ENCODE results near the gene COL11A2. TPM values are rescaled to one million over a fixed set of nuclear protein-coding genes. Genes with fewer than 3 reads are reported as not detected.

Gene COL11A2
- total and polyA plus RNA-seq, 12 donors, result 0.52 to 8.7 (median 0.94) TPM

DNA sequence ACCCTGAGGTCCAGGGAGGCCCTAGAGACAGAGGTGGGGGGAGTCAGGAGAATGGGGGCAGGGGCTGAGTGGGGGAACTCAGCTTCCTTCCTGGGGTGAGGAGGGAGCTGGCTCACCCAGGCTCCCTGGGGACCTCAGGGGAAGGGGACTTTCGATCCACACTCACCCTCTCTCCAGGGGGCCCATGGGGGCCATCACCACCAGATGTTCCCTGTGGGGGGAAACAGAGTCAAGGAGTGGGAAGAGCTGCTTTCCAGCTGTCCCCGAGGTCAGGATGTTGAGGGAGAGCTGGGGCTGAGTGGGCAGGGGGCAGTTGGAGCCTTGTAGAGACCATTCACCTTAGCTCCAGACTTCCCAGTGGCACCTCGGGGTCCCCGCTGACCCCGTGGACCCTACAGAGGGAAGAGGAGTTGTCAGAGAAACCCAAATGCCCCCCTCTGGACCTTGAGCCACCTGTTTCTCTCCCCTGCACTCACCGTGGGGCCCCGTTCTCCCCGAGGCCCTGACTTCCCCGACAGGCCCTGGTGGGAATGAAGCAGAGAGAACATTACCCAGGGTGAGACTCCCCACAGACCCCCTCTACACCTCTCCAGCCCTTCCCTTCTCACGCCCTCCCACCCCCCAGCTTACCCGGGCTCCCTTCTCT is 18.6 kb downstream of the COL11A2 start:
- ATAC-seq (no peak), DNase-seq (no peak)
- intact Hi-C loops (cut with DNase I), result no loop called here
- Histone ChIP-seq H3K36me3 (no peaks in the 10 kb centered on the region), H3K27me3 (no peaks in the 10 kb centered on the region), H3K4me1 (no peaks in the 10 kb centered on the region), H3K27ac (no peak overlapping the region), H3K9me3 (no peaks in the 10 kb centered on the region), H3K4me3 (no peak overlapping the region)
- TF ChIP-seq, protein P1, sequence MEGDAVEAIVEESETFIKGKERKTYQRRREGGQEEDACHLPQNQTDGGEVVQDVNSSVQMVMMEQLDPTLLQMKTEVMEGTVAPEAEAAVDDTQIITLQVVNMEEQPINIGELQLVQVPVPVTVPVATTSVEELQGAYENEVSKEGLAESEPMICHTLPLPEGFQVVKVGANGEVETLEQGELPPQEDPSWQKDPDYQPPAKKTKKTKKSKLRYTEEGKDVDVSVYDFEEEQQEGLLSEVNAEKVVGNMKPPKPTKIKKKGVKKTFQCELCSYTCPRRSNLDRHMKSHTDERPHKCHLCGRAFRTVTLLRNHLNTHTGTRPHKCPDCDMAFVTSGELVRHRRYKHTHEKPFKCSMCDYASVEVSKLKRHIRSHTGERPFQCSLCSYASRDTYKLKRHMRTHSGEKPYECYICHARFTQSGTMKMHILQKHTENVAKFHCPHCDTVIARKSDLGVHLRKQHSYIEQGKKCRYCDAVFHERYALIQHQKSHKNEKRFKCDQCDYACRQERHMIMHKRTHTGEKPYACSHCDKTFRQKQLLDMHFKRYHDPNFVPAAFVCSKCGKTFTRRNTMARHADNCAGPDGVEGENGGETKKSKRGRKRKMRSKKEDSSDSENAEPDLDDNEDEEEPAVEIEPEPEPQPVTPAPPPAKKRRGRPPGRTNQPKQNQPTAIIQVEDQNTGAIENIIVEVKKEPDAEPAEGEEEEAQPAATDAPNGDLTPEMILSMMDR (IDR thresholded peaks at IDR 0.05), result no peak
- 73 to 76% methylated on average over 11 of the region's 11 CpGs for WGBS, 2 donors

DNA sequence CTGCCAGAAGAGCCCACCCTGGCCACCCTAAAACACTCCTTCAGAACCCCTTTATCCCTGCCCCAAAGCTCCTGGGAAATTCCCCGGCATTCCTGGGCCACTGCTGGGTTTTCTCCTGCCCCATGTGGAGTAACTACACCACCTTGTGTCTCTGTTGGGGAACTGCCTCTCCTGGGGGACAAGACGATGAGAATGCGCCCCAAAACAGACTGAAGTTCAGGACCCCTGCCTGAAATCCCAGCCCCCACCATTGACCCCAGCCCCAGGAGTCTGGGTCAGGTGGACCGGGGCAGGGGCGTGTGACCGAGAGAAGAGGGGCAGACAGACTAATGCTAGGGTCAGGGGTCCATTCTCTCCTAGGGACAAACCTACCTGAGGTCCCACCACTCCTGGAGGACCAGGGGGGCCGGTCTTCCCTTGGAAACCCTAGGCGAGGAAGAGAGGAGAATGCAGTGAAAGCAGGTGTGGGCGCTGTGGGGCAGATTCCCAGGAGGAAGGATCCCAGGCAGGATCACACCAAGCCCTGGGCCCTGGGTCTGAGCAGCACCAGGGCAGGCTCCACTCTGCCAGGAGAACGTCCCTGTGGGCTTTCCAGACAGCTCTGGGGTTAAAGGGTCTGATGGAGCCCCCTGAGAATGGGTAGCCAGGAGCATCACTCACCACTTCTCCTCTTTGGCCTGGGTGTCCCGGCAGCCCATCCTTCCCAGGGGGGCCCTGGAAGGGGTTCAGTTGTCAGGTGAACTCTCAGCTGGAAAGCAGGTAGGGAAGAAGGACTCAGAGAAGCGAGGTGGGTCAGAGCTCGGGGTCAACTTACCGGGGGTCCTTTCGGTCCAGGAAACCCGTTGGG is 19.4 kb downstream of the COL11A2 start:
- no peak overlapping the region for H3K4me3 ChIP-seq
- TF ChIP-seq, protein P1 (IDR thresholded peaks at IDR 0.05), result peak in 7 of 9 donors; percentile 35 to 58 (median 46)
- H3K9me3 ChIP-seq, result no peaks in the 10 kb centered on the region
- 79 to 81% methylated on average over 16 of the region's 16 CpGs for WGBS, 2 donors
- DNase-seq (no peak), ATAC-seq (no peak)
- no peak overlapping the region for H3K27ac ChIP-seq
- H3K4me1 ChIP-seq, result no peaks in the 10 kb centered on the region
- no peaks in the 10 kb centered on the region for H3K36me3 ChIP-seq
- intact Hi-C loops (cut with DNase I), result no loop called here
- no peaks in the 10 kb centered on the region for H3K27me3 ChIP-seq

DNA sequence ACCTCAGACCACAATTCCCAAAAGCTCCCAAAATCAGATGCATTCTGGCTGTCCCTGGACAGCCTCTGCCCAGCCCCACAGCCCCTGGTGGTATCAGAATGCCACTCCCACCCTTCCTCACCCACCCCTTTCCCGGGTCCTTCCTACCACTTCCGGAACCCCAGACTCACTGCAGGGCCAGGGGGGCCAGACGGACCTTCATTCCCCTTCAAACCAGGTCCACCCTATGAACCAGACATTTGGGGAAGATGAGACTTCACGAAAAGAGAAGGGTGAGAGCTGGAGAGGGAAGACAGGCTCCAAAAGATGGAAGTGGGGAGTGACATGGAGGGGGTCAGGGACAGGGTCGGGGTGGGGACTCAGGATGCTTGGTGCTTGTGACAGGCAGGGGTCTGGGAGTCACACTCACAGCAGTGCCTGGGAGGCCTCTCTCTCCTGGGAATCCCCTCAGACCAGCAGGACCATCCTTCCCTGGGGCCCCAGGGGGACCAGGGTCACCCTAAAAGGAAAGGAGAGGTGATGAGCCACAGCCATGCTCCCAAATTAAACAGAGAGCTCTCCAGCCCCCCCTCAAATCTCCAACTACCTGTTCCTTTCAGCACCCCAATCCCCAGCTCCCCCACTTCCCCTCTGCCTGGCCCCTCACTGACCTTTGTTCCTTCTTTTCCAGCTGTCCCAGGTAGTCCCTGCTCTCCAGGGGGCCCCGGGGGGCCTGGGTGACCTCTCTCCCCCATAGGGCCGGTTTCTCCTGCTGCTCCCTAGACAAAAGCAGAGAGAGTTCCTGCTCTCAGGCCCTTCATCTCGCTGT is 20.2 kb downstream of the COL11A2 start:
- no peaks in the 10 kb centered on the region for H3K27me3 ChIP-seq
- ATAC-seq, result no peak
- 73 to 75% methylated on average over 8 of the region's 8 CpGs for WGBS, 2 donors
- DNase-seq, result no peak
- no peaks in the 10 kb centered on the region for H3K36me3 ChIP-seq
- H3K9me3 ChIP-seq, result no peaks in the 10 kb centered on the region
- H3K4me1 ChIP-seq, result no peaks in the 10 kb centered on the region
- intact Hi-C loops (cut with DNase I), result no loop called here
- H3K27ac ChIP-seq, result no peak overlapping the region
- TF ChIP-seq, protein P1 (IDR thresholded peaks at IDR 0.05), result no peak
- no peak overlapping the region for H3K4me3 ChIP-seq
